Psoas muscle (tissue), 8 donors: ENCODE data around the gene WDR27. TPM values are rescaled to one million over a fixed set of nuclear protein-coding genes. Genes with fewer than 3 reads are reported as not detected.

Source experiments
- ATAC-seq, 4 donors: fragments of 200-7000 bp; cut with Tn5 transposase; one replicate each; pipeline ENCODE4 v1.9.1; 2020; ENCODE audit warnings: moderate library complexity in 3 of 4, mild to moderate bottlenecking in 2 of 4
- DNase-seq, 2 donors: peaks; one replicate each; pipeline ENCODE4 v3.0.0-alpha.2; 2020
- H3K27ac ChIP-seq: fragments of 200-600 bp; one replicate; pipeline ENCODE4 v1.8.0; 2022
- H3K27me3 ChIP-seq, 3 donors: fragments of 200-600 bp in 1 of 3; one replicate each; pipeline versions ENCODE4 v1.6.1 to v1.8.0; 2013 to 2022; ENCODE audit warnings: low read length in 2 of 3, mild to moderate bottlenecking in 2 of 3, moderate library complexity in 1 of 3; ENCODE audit not compliant: insufficient read depth in 3 of 3
- H3K36me3 ChIP-seq, 2 donors: fragments of 200-600 bp in 1 of 2; one replicate each; pipeline versions ENCODE4 v1.6.1 to v1.8.0; 2013 to 2022; ENCODE audit warnings: low read depth in 1 of 2, mild to moderate bottlenecking in 1 of 2, moderate library complexity in 1 of 2; ENCODE audit not compliant: insufficient read depth in 1 of 2
- H3K4me1 ChIP-seq: fragments of 200-600 bp; one replicate; pipeline ENCODE4 v1.8.0; 2022
- H3K4me3 ChIP-seq: fragments of 200-600 bp; one replicate; pipeline ENCODE4 v1.8.0; 2022; ENCODE audit warnings: mild to moderate bottlenecking
- H3K9me3 ChIP-seq: fragments of 200-600 bp; one replicate; pipeline ENCODE4 v1.8.0; 2022
- CTCF ChIP-seq: fragments of 200-600 bp; IDR thresholded peaks from one replicate; pipeline ENCODE4 v1.8.0; 2022; ENCODE audit warnings: antibody characterized with exemption
- WGBS, 3 donors: extraction: QIAGEN DNeasy Blood & Tissue Kit; methylation state at CpG; one replicate each; pipeline versions ENCODE4 v1.1.6 to v1.1.7; 2013; 5-methylcytosine and 5-hydroxymethylcytosine counted together
- intact Hi-C, 2 donors: fragments of 100-400 bp; cut with DNase I; formaldehyde crosslinking; loops; one replicate each; pipeline versions ENCODE4 v1.11.0 to v1.14.2; 2022
- polyA plus RNA-seq, 3 donors: library from polyadenylated mRNA; stranded (reverse); fragments of 200-250 nt; gene quantifications; one replicate each; pipeline ENCODE4 v1.2.3, GENCODE V29; 2013
- total RNA-seq, 4 donors: library from RNA; stranded (reverse); fragmentation: NEBNext Ultra II Directional in 2 of 4; extraction: Animal tissue kit (Norgen Biotek cat#: 25700) in 2 of 4; gene quantifications; one replicate each; pipeline versions ENCODE4 v1.2.1 to v1.2.4, GENCODE V29; 2021 to 2023
- donor health status: healthy with polysubstance abuse.
- donor health status: DM: no; HTN: no; CAD: no; lungs with moderate emphysema.
- donor health status: Bipolar disorder and iron deficiency.
- donor health status: healthy.
- donor health status: DM: yes; HTN: yes; CAD: no.
- donor health status: DM: no; HTN: no; CAD: no.
- donor health status: DM: no; HTN: no; CAD: no.
- donor health status: DM: yes; HTN: yes; CAD: no.

WDR27 gene
- total and polyA plus RNA-seq, 7 donors, result 3.1 to 14.4 (median 5.5) TPM

GRCh38 chr6:169665289-169665688, 36.5 kb downstream of the WDR27 start:
- H3K27me3 ChIP-seq, result no peaks in the 10 kb centered on the region
- no peaks in the 10 kb centered on the region for H3K9me3 ChIP-seq
- peaks cover 3 to 62% of the 10 kb centered on the region in 2 donors for H3K36me3 ChIP-seq
- ATAC-seq (no peak), DNase-seq (no peak)
- TF ChIP-seq CTCF, result no peak
- no peaks in the 10 kb centered on the region for H3K4me1 ChIP-seq
- no peak overlapping the region for H3K4me3 ChIP-seq
- 90 to 95% (median 94%) methylated on average over 9 of the region's 9 CpGs for WGBS, 3 donors
- H3K27ac ChIP-seq, result no peak overlapping the region
- intact Hi-C loops, result no loop called here

- DNase-seq (no peak), ATAC-seq (no peak)
- Histone ChIP-seq H3K36me3 (peaks cover 3 to 57% of the 10 kb centered on the region in 2 donors), H3K27ac (no peak overlapping the region), H3K4me3 (no peak overlapping the region), H3K9me3 (no peaks in the 10 kb centered on the region), H3K4me1 (no peaks in the 10 kb centered on the region), H3K27me3 (no peaks in the 10 kb centered on the region)
- intact Hi-C loops, result no loop called here
- no peak for TF ChIP-seq CTCF
- 89 to 91% (median 89%) methylated on average over 14 of the region's 14 CpGs for WGBS, 3 donors
Measured at GRCh38 chr6:169664227-169664626, 37.6 kb downstream of the WDR27 start.

DNA sequence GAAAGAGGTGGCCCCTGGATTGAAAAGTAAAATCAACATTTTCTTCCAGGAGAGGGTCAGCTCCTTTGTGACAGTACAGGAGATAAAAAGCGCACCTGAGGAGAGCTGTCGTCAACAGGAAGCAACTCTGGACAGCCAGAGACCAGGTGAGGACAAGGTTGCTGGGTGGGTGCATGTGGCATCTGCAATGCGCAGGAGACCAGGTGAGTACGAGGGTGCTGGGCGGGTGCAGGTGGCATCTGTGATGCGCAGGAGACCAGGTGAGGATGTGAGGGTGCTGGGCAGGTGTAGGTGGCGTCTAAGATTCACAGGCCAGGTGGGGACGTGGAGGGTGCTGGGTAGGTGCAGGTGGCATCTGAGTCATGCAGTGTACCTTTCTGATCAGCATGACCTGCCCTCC, 38.4 kb downstream of the WDR27 start:
- Histone ChIP-seq H3K4me3 (no peak overlapping the region), H3K27me3 (no peaks in the 10 kb centered on the region), H3K4me1 (no peaks in the 10 kb centered on the region), H3K36me3 (peaks cover 3 to 57% of the 10 kb centered on the region in 2 donors), H3K27ac (no peak overlapping the region), H3K9me3 (no peaks in the 10 kb centered on the region)
- 88 to 97% (median 96%) methylated on average over 8 of the region's 8 CpGs for WGBS, 3 donors
- DNase-seq, result no peak
- TF ChIP-seq CTCF, result no peak
- no peak for ATAC-seq
- intact Hi-C loops, result no loop called here

DNA sequence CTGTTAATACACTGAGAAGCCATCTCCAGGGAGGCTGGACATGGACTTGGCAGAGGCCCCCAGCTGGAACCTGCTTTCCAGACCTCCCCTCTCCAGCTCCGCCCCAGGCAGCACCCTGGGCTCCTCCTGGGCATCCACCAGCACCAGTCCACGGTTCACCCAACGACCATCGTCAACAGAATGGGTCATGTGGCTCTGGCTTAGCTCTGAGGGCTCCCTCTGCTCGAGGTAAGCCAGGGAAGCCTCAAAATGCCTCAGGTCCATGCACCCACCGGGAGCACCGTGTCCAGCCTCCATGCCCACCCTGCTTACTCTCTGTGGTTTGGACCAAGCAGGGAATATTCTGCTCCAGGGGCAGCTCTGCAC, 40.5 kb downstream of the WDR27 start:
- DNase-seq (no peak), ATAC-seq (no peak)
- no peak overlapping the region for H3K4me3 ChIP-seq
- TF ChIP-seq CTCF, result no peak
- no peak overlapping the region for H3K27ac ChIP-seq
- H3K36me3 ChIP-seq, result peaks cover 0 to 55% of the 10 kb centered on the region in 2 donors
- intact Hi-C loops, result no loop called here
- WGBS, 3 donors, result 92 to 100% (median 97%) methylated on average over 7 of the region's 7 CpGs
- no peaks in the 10 kb centered on the region for H3K27me3 ChIP-seq
- H3K9me3 ChIP-seq, result no peaks in the 10 kb centered on the region
- no peaks in the 10 kb centered on the region for H3K4me1 ChIP-seq

- Histone ChIP-seq H3K27me3 (no peaks in the 10 kb centered on the region), H3K4me3 (no peak overlapping the region), H3K36me3 (peaks cover 0 to 51% of the 10 kb centered on the region in 2 donors), H3K27ac (no peak overlapping the region), H3K4me1 (no peaks in the 10 kb centered on the region), H3K9me3 (no peaks in the 10 kb centered on the region)
- DNase-seq, result no peak
- WGBS, 3 donors, result 90 to 92% (median 90%) methylated on average over 26 of the region's 26 CpGs
- no peak for TF ChIP-seq CTCF
- intact Hi-C loops, result no loop called here
- ATAC-seq, result no peak
Measured at GRCh38 chr6:169660751-169661390, 41.0 kb downstream of the WDR27 start.
